Astrocyte (in vitro differentiated cells and primary cell): Measurements from ENCODE around the gene ZFPM1. TPM values are rescaled to one million over a fixed set of nuclear protein-coding genes. Genes with fewer than 3 reads are reported as not detected.

ENCODE experiments used
- DNase-seq: peaks from one replicate; pipeline ENCODE4 v3.0.0-alpha.2; 2010; ENCODE audit warnings: low read depth
- FAIRE-seq: peaks from 2 replicates; lab custom pipeline; 2011; peaks lifted over from hg19 to GRCh38; lab: Jason Lieb, UNC
- H2AFZ ChIP-seq: 2 replicates; pipeline ENCODE4 v1.6.0; 2012; ENCODE audit warnings: low read depth, low read length, inconsistent platforms
- H3K27ac ChIP-seq: 2 replicates; pipeline ENCODE4 v1.5.1; 2011; ENCODE audit warnings: low read depth, low read length, inconsistent platforms
- H3K27me3 ChIP-seq: 2 replicates; pipeline ENCODE4 v1.6.0; 2011; ENCODE audit warnings: low read length, inconsistent platforms; ENCODE audit not compliant: insufficient read depth
- H3K36me3 ChIP-seq: 2 replicates; pipeline ENCODE4 v1.5.1; 2011; ENCODE audit warnings: low read length, inconsistent platforms; ENCODE audit not compliant: insufficient read depth
- H3K4me1 ChIP-seq: 2 replicates; pipeline ENCODE4 v1.5.1; 2011; ENCODE audit warnings: low read length, inconsistent platforms; ENCODE audit not compliant: insufficient read depth
- H3K4me2 ChIP-seq: 2 replicates; pipeline ENCODE4 v1.6.0; 2012; ENCODE audit warnings: low read length, inconsistent platforms
- H3K4me3 ChIP-seq: 2 replicates; pipeline ENCODE4 v1.5.1; 2011; ENCODE audit warnings: low read depth, mild to moderate bottlenecking, low read length, inconsistent platforms; ENCODE audit not compliant: insufficient read depth
- H3K79me2 ChIP-seq: 2 replicates; pipeline ENCODE4 v1.6.0; 2012; ENCODE audit warnings: mild to moderate bottlenecking, low read length, inconsistent platforms; ENCODE audit not compliant: insufficient read depth
- H3K9ac ChIP-seq: 2 replicates; pipeline ENCODE4 v1.6.0; 2012; ENCODE audit warnings: mild to moderate bottlenecking, low read length, inconsistent platforms
- H3K9me3 ChIP-seq: 2 replicates; pipeline ENCODE4 v1.5.1; 2012; ENCODE audit warnings: low read depth, mild to moderate bottlenecking, low read length, inconsistent platforms; ENCODE audit not compliant: insufficient read depth
- H4K20me1 ChIP-seq: 2 replicates; pipeline ENCODE4 v1.6.0; 2012; ENCODE audit warnings: low read length, inconsistent platforms; ENCODE audit not compliant: insufficient read depth
- H3K27ac Mint-ChIP-seq: one replicate; pipeline ENCODE4 v1.8.0; 2021; ENCODE audit warnings: mild to moderate bottlenecking, mixed read lengths; ENCODE audit not compliant: unreplicated experiment
- H3K27me3 Mint-ChIP-seq: one replicate; pipeline ENCODE4 v1.8.0; 2021; ENCODE audit warnings: low read depth, mixed read lengths; ENCODE audit not compliant: unreplicated experiment
- H3K36me3 Mint-ChIP-seq: one replicate; pipeline ENCODE4 v1.8.0; 2021; ENCODE audit warnings: low read depth, mixed read lengths; ENCODE audit not compliant: unreplicated experiment
- H3K4me1 Mint-ChIP-seq: one replicate; pipeline ENCODE4 v1.8.0; 2021; ENCODE audit warnings: low read depth, mixed read lengths; ENCODE audit not compliant: unreplicated experiment
- H3K4me3 Mint-ChIP-seq: one replicate; pipeline ENCODE4 v1.8.0; 2021; ENCODE audit warnings: mild to moderate bottlenecking, moderate library complexity, mixed read lengths; ENCODE audit not compliant: unreplicated experiment
- H3K9me3 Mint-ChIP-seq: one replicate; pipeline ENCODE4 v1.8.0; 2021; ENCODE audit warnings: mild to moderate bottlenecking, mixed read lengths; ENCODE audit not compliant: unreplicated experiment
- CTCF ChIP-seq: IDR thresholded peaks from 2 replicates; pipeline ENCODE4 v1.5.1; 2011; ENCODE audit warnings: low read depth, mild to moderate bottlenecking, inconsistent platforms, low read length, moderate library complexity; ENCODE audit not compliant: insufficient read depth
- EZH2 ChIP-seq: IDR thresholded peaks from 2 replicates; pipeline ENCODE4 v1.6.1; 2012; ENCODE audit warnings: mild to moderate bottlenecking, low read length, inconsistent platforms; ENCODE audit not compliant: insufficient read depth
- total RNA-seq: library from RNA; stranded (reverse); gene quantifications from 2 replicates; pipeline ENCODE4 v1.2.1, GENCODE V29; 2021

The ZFPM1 gene
- total RNA-seq, 1 donor from 2014 or later: 8.6 TPM

GRCh38 chr16:88465387-88465983, 12.4 kb downstream of the ZFPM1 start:
- no peak overlapping the region for H3K4me3 ChIP-seq
- no peaks in the 10 kb centered on the region for H3K27me3 ChIP-seq
- peaks cover 7% of the 10 kb centered on the region for H3K4me1 ChIP-seq
- DNase-seq (no peak), FAIRE-seq (no peak)
- no peak overlapping the region for H3K27ac ChIP-seq
- H3K9ac ChIP-seq: no peak overlapping the region
- no peaks in the 10 kb centered on the region for H3K9me3 Mint-ChIP-seq
- peaks cover 2% of the 10 kb centered on the region for H3K4me1 Mint-ChIP-seq
- H3K79me2 ChIP-seq: peaks cover 25% of the 10 kb centered on the region
- no peak overlapping the region for H3K4me2 ChIP-seq
- H3K27ac Mint-ChIP-seq: no peak overlapping the region
- no peaks in the 10 kb centered on the region for H3K36me3 ChIP-seq
- no peaks in the 10 kb centered on the region for H3K9me3 ChIP-seq
- no peaks in the 10 kb centered on the region for H3K27me3 Mint-ChIP-seq
- peaks cover 87% of the 10 kb centered on the region for H4K20me1 ChIP-seq
- H2AFZ ChIP-seq: no peak overlapping the region
- H3K36me3 Mint-ChIP-seq: no peaks in the 10 kb centered on the region
- TF ChIP-seq EZH2: no peak
- TF ChIP-seq CTCF: no peak
- H3K4me3 Mint-ChIP-seq: no peak overlapping the region

GRCh38 chr16:88466175-88466862, 13.2 kb downstream of the ZFPM1 start:
- Mint-ChIP-seq H3K4me3 (no peak overlapping the region), H3K36me3 (no peaks in the 10 kb centered on the region), H3K27me3 (no peaks in the 10 kb centered on the region), H3K27ac (no peak overlapping the region), H3K9me3 (no peaks in the 10 kb centered on the region), H3K4me1 (peaks cover 2% of the 10 kb centered on the region)
- Histone ChIP-seq H3K79me2 (peaks cover 25% of the 10 kb centered on the region), H2AFZ (no peak overlapping the region), H3K9ac (no peak overlapping the region), H3K27ac (no peak overlapping the region), H4K20me1 (peaks cover 89% of the 10 kb centered on the region), H3K4me2 (no peak overlapping the region), H3K4me3 (no peak overlapping the region), H3K27me3 (no peaks in the 10 kb centered on the region), H3K9me3 (no peaks in the 10 kb centered on the region), H3K4me1 (peaks cover 7% of the 10 kb centered on the region), H3K36me3 (no peaks in the 10 kb centered on the region)
- FAIRE-seq: no peak
- TF ChIP-seq CTCF (no peak), EZH2 (no peak)
- DNase-seq: no peak

- H3K36me3 ChIP-seq: no peaks in the 10 kb centered on the region
- no peaks in the 10 kb centered on the region for H3K27me3 Mint-ChIP-seq
- H3K27me3 ChIP-seq: no peaks in the 10 kb centered on the region
- peaks cover 3% of the 10 kb centered on the region for H3K4me1 ChIP-seq
- H3K4me1 Mint-ChIP-seq: no peaks in the 10 kb centered on the region
- no peaks in the 10 kb centered on the region for H3K9me3 Mint-ChIP-seq
- no peak overlapping the region for H2AFZ ChIP-seq
- peaks cover 88% of the 10 kb centered on the region for H4K20me1 ChIP-seq
- peaks cover 21% of the 10 kb centered on the region for H3K79me2 ChIP-seq
- H3K4me3 Mint-ChIP-seq: no peak overlapping the region
- no peaks in the 10 kb centered on the region for H3K36me3 Mint-ChIP-seq
- no peak for TF ChIP-seq CTCF
- no peak for TF ChIP-seq EZH2
- H3K27ac ChIP-seq: no peak overlapping the region
- H3K27ac Mint-ChIP-seq: no peak overlapping the region
- FAIRE-seq (no peak), DNase-seq (no peak)
- no peak overlapping the region for H3K4me3 ChIP-seq
- H3K4me2 ChIP-seq: no peak overlapping the region
- H3K9me3 ChIP-seq: no peaks in the 10 kb centered on the region
- no peak overlapping the region for H3K9ac ChIP-seq
Measured at GRCh38 chr16:88466949-88467348, 13.9 kb downstream of the ZFPM1 start.
